Bronchial epithelial cell (primary cell): Measurements from ENCODE around the gene CTAGE1. TPM values are rescaled to one million over a fixed set of nuclear protein-coding genes. Genes with fewer than 3 reads are reported as not detected.
"Not testable (repeated sequence)": the region's sequence is repeated elsewhere in the genome, so short reads cannot be mapped to it uniquely, and the experiment has no call there.

Experiments used
- DNase-seq: peaks from one replicate; pipeline ENCODE4 v3.0.0-alpha.2; 2010; ENCODE audit warnings: low read depth
- FAIRE-seq: peaks from 2 replicates; lab custom pipeline; 2011; peaks lifted over from hg19 to GRCh38; lab: Jason Lieb, UNC
- H3K27me3 ChIP-seq: 2 replicates; pipeline ENCODE4 v1.5.1; 2011; ENCODE audit warnings: low read length; ENCODE audit not compliant: control insufficient read depth, insufficient read depth
- H3K36me3 ChIP-seq: 2 replicates; pipeline ENCODE4 v1.5.1; 2011; ENCODE audit warnings: low read length; ENCODE audit not compliant: control insufficient read depth, insufficient read depth
- H3K4me3 ChIP-seq: 2 replicates; pipeline ENCODE4 v1.5.1; 2011; ENCODE audit warnings: mild to moderate bottlenecking, low read depth, low read length, control low read depth
- total RNA-seq: library from RNA; depleted of rRNA; stranded (reverse); fragments of >200 nt; gene quantifications from 2 replicates; pipeline ENCODE4 v1.2.1, GENCODE V29; 2014
- TF ChIP-seq, protein P1 (sequence below): IDR thresholded peaks from 2 replicates; pipeline ENCODE4 v1.5.1; 2011; ENCODE audit warnings: mild to moderate bottlenecking, moderate library complexity, low read length, control low read depth, inconsistent platforms; ENCODE audit not compliant: insufficient read depth, severe bottlenecking

The CTAGE1 gene
- total RNA-seq, 1 donor from 2014 or later, result not detected

DNA sequence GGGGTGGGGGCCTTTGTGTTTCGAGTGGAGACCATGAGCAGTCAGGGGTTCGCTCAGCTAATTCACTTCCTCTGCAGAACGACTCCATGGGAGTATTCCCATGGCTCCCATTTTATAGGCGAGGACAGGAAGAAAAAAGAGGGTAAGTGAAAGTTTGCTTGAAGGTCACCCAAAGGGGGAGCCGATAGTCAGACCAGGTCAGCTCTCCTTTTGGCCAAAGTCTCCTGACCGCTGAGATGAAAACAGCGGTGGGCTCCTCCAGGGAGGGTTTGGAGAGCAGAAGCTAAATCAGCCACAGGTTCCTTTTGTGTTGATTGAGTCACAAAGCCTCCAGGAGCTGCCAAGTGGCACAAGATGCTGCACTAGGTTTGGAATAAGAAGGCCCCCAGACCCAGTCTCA lies 34.1 kb upstream of the CTAGE1 start:
- DNase-seq (no peak), FAIRE-seq (no peak)
- no peaks in the 10 kb centered on the region for H3K36me3 ChIP-seq
- no peaks in the 10 kb centered on the region for H3K27me3 ChIP-seq
- H3K4me3 ChIP-seq, result no peak overlapping the region
- TF ChIP-seq, protein P1, sequence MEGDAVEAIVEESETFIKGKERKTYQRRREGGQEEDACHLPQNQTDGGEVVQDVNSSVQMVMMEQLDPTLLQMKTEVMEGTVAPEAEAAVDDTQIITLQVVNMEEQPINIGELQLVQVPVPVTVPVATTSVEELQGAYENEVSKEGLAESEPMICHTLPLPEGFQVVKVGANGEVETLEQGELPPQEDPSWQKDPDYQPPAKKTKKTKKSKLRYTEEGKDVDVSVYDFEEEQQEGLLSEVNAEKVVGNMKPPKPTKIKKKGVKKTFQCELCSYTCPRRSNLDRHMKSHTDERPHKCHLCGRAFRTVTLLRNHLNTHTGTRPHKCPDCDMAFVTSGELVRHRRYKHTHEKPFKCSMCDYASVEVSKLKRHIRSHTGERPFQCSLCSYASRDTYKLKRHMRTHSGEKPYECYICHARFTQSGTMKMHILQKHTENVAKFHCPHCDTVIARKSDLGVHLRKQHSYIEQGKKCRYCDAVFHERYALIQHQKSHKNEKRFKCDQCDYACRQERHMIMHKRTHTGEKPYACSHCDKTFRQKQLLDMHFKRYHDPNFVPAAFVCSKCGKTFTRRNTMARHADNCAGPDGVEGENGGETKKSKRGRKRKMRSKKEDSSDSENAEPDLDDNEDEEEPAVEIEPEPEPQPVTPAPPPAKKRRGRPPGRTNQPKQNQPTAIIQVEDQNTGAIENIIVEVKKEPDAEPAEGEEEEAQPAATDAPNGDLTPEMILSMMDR, result no peak

DNA sequence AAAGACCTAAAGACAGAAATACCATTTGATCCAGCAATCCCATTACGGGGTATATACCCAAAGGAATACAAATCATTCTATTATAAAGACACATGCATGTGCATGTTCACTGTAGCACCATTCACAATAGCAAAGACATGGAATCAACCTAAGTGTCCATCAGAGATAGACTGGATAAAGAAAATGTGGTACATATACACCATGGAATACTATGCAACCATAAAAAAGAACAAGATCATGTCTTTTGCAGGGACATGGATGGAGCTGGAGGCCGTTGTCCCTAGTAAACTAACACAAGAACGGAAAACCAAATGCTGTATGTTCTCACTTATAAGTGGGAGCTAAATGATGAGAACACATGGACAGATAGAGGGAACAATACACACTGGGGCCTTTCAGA lies 33.1 kb upstream of the CTAGE1 start:
- H3K4me3 ChIP-seq, FAIRE-seq, DNase-seq: not testable (repeated sequence)

DNA sequence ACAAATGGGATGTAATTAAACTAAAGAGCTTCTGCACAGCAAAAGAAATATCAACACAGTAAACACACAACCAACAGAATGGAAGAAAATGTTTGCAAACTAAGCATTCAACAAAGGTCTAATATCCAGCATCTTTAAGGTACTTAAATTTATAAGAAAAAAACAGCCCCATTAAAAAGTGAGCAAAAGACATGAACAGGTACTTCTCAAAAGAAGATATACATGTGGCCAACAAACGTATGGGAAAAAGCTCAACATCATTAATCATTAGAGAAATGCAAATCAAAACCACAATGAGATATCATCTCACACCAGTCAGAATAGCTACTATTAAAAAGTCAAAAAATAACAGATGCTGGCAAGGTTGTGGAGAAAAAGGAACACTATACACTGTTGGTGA lies 32.6 kb upstream of the CTAGE1 start:
- H3K4me3 ChIP-seq, DNase-seq, FAIRE-seq, H3K36me3 ChIP-seq, H3K27me3 ChIP-seq: not testable (repeated sequence)

More for the DNA sequence above, 33.1 kb upstream of the CTAGE1 start:
- H3K27me3 ChIP-seq, H3K36me3 ChIP-seq: not testable (repeated sequence)

DNA sequence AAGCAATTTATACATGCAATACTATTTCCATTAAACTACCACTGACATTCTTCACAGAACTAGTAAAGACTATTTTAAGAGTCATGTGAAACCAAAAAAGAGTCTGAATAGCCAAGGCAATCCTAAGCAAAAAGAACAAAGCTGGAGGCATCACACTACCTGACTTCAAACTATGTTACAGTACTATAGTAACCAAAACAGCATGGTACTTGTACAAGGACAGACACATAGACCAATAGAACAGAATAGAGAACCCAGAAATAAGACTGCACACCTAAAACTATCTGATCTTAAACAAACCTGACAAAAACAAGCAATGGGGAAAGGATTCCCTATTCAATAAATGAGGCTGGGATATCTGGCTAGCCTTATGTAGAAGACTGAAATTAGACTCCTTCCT lies 32.0 kb upstream of the CTAGE1 start:
- not testable (repeated sequence) for H3K36me3 ChIP-seq, DNase-seq, FAIRE-seq, H3K27me3 ChIP-seq, H3K4me3 ChIP-seq

DNA sequence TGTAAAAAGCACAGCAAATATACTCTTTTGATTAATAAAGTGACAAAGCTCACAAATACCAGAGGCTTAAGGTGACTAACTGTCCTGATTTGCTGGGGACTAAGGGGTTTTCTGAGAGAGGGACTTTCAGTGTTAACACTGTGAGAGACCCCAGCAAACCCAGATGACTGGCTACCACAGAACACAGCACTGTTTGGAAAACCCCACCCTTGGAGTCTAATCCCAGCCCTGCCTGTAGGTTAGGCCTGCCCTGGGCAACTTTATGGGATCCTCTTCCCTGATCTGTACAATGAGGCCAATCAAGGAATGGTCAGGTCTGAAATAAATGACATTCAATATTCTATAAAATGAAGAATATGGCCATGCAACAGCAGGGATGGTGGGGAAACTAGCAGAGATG lies 30.5 kb upstream of the CTAGE1 start:
- H3K4me3 ChIP-seq, result no peak overlapping the region
- TF ChIP-seq, protein P1, result no peak
- no peak for DNase-seq
- FAIRE-seq, result no peak
- no peaks in the 10 kb centered on the region for H3K36me3 ChIP-seq
- no peaks in the 10 kb centered on the region for H3K27me3 ChIP-seq

DNA sequence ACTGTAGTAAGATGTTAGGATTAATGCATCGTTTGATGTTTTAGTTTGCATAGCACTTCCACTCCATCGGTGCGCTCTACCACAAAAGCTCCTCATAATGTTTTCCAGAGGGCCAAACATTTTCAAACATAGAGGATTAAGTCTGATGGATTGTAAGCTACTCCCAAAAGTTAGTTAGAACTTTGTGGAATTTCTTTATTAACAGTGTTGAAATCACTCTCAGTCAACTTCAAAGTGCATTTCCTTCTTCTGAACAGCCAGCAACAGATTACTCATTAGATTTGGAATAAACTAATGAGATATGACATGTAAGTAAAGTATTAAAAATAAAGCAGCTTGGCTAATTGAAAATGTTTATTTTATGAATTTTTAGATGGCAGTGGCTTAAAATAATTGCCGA lies 30.1 kb upstream of the CTAGE1 start:
- DNase-seq, result no peak
- Histone ChIP-seq H3K27me3 (no peaks in the 10 kb centered on the region), H3K4me3 (no peak overlapping the region), H3K36me3 (no peaks in the 10 kb centered on the region)
- no peak for FAIRE-seq
- TF ChIP-seq, protein P1, result no peak

DNA sequence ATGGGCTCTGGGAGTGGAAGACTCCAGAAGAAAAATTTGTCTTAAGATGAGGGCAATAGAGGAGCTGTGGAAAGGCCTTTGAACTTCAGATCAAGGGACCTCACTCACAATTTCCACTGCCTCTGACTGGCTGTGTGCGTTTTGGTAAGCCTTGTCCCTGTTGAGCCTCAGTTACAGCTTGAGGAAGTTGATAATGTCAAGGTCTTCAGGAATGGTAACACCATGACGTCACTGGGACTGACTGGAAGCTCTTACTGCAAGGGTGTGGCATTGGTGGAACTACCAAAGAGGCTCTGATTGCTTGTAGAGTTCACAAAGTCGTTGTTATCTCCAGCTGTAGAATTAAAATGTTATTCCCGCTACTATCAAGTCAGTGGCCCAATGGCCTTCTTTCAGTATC lies 29.2 kb upstream of the CTAGE1 start:
- Histone ChIP-seq H3K27me3 (no peaks in the 10 kb centered on the region), H3K4me3 (no peak overlapping the region), H3K36me3 (no peaks in the 10 kb centered on the region)
- FAIRE-seq, result peak; percentile 83
- no peak for DNase-seq
- TF ChIP-seq, protein P1, result no peak
